Keratinocyte (primary cell): ENCODE results near the gene PRSS1.

Source experiments
- CTCF ChIP-seq, 3 experiments: IDR thresholded peaks in 1 of 3; conservative IDR thresholded peaks in 1 of 3; optimal IDR thresholded peaks in 1 of 3; 2 replicates in 2 of 3; 3 replicates in 1 of 3; pipeline versions ENCODE3 to v1.5.1; 2011; ENCODE audit warnings: low read length in 3 of 3, mild to moderate bottlenecking in 3 of 3, moderate library complexity in 2 of 3, control low read depth in 1 of 3, inconsistent platforms in 1 of 3; ENCODE audit not compliant: insufficient read depth in 2 of 3; ENCODE audit errors: extremely low read depth in 1 of 3
- EZH2 ChIP-seq: IDR thresholded peaks from one replicate; pipeline ENCODE4 v1.6.1; 2012; ENCODE audit warnings: inconsistent platforms, mild to moderate bottlenecking, low read length, moderate library complexity

- no peak for TF ChIP-seq CTCF (optimal IDR thresholded peaks at IDR 0.05 in 1 of 3, IDR thresholded peaks at IDR 0.05 in 1 of 3, conservative IDR thresholded peaks at IDR 0.05 in 1 of 3; ENCODE audit: extremely low read depth in 1 of 3, insufficient read depth in 2 of 3, low read length in 3 of 3)
- TF ChIP-seq EZH2, result no peak
These were observed 46.1 kb downstream of the PRSS1 start for GRCh38 chr7:142795339-142795863.
